H1 (cell line): ENCODE data around the gene LCN6. TPM values are rescaled to one million over a fixed set of nuclear protein-coding genes. Genes with fewer than 3 reads are reported as not detected.

Source experiments
- CEBPB ChIP-seq: IDR thresholded peaks from 2 replicates; pipeline ENCODE4 v1.6.1; 2012; ENCODE audit warnings: low read depth, low read length
- CHD2 ChIP-seq: IDR thresholded peaks from 2 replicates; pipeline ENCODE4 v1.6.1; 2012; ENCODE audit warnings: low read length, improper control_type of control experiment
- CREB1 ChIP-seq: IDR thresholded peaks from 2 replicates; pipeline ENCODE4 v1.6.1; 2012; ENCODE audit warnings: inconsistent platforms
- GABPA ChIP-seq: IDR thresholded peaks from 2 replicates; pipeline ENCODE4 v1.6.1; 2011; ENCODE audit warnings: mild to moderate bottlenecking, low read length, moderate library complexity, borderline replicate concordance; ENCODE audit not compliant: insufficient read depth
- GTF2F1 ChIP-seq: IDR thresholded peaks from 2 replicates; pipeline ENCODE4 v1.6.1; 2012; ENCODE audit warnings: low read depth, low read length, improper control_type of control experiment, borderline replicate concordance
- JUN ChIP-seq: IDR thresholded peaks from 2 replicates; pipeline ENCODE4 v1.6.1; 2011; ENCODE audit warnings: low read depth, mild to moderate bottlenecking, improper control_type of control experiment, low read length
- JUND ChIP-seq: IDR thresholded peaks from 2 replicates; pipeline ENCODE4 v1.6.1; 2011; ENCODE audit warnings: mild to moderate bottlenecking, improper control_type of control experiment, low read length
- PHF8 ChIP-seq: fragments of 200-600 bp; sonication (generic); conservative IDR thresholded peaks from 2 replicates; pipeline ENCODE4 v1.7.1; 2012; ENCODE audit warnings: low read depth, mild to moderate bottlenecking, inconsistent platforms, low read length, moderate library complexity
- POLR2A ChIP-seq, 2 experiments: IDR thresholded peaks; 1 replicate in 1 of 2; 2 replicates in 1 of 2; pipeline ENCODE4 v1.6.1; 2011; ENCODE audit warnings: low read depth in 2 of 2, low read length in 2 of 2, mild to moderate bottlenecking in 2 of 2; ENCODE audit errors: control extremely low read depth in 1 of 2
- RAD21 ChIP-seq, 2 experiments: IDR thresholded peaks in 1 of 2; conservative IDR thresholded peaks in 1 of 2; 2 replicates each; pipeline ENCODE4 v1.6.1; 2011; ENCODE audit warnings: low read depth in 2 of 2, low read length in 2 of 2, improper control_type of control experiment in 1 of 2, inconsistent platforms in 1 of 2, mild to moderate bottlenecking in 1 of 2, moderate library complexity in 1 of 2
- RBBP5 ChIP-seq: IDR thresholded peaks from 2 replicates; pipeline ENCODE4 v1.7.1; 2012; ENCODE audit warnings: low read depth, mild to moderate bottlenecking, inconsistent platforms, low read length, moderate library complexity, borderline replicate concordance
- SIX5 ChIP-seq: IDR thresholded peaks from 2 replicates; pipeline ENCODE4 v1.6.1; 2011; ENCODE audit warnings: mild to moderate bottlenecking, low read depth, low read length
- SP1 ChIP-seq: IDR thresholded peaks from 2 replicates; pipeline ENCODE4 v1.6.1; 2011; ENCODE audit warnings: low read depth, low read length
- SP2 ChIP-seq: IDR thresholded peaks from 2 replicates; pipeline ENCODE4 v1.6.1; 2012; ENCODE audit warnings: mild to moderate bottlenecking, low read length, inconsistent platforms
- TAF7 ChIP-seq: optimal IDR thresholded peaks from 2 replicates; pipeline ENCODE3; 2011; ENCODE audit warnings: low read depth, mild to moderate bottlenecking, inconsistent platforms, low read length, moderate library complexity, borderline replicate concordance
- TCF12 ChIP-seq: IDR thresholded peaks from 2 replicates; pipeline ENCODE4 v1.6.1; 2011; ENCODE audit warnings: low read depth, mild to moderate bottlenecking, low read length
- polyA plus RNA-seq, 7 experiments: library from polyadenylated mRNA; depleted of rRNA in 3 of 7; stranded (reverse) in 5 of 7; unstranded in 2 of 7; fragments of >200 nt in 5 of 7; fragments of 200-250 nt in 2 of 7; gene quantifications; 1 replicate in 5 of 7; 2 replicates in 1 of 7; 4 replicates in 1 of 7; pipeline versions ENCODE4 v1.2.1 to v1.2.3, GENCODE V29; 2011 to 2013; ENCODE audit warnings: missing spikeins in 2 of 7, mixed read lengths in 2 of 7
- total RNA-seq: library from RNA; stranded (reverse); fragmentation: NEBNext Ultra II Directional; extraction: Animal tissue kit (Norgen Biotek cat#: 25700); gene quantifications from 2 replicates; pipeline ENCODE4 v1.2.1, GENCODE V29; 2021
- TF ChIP-seq, protein P1 (sequence below): IDR thresholded peaks from 2 replicates; pipeline ENCODE4 v1.6.1; 2011; ENCODE audit warnings: low read length, improper control_type of control experiment

Gene LCN6
- total and polyA plus RNA-seq, 2 of the 8 experiments (the other 6 are each of a cell fraction or from before 2014, with no cell fraction given) = not detected

DNA sequence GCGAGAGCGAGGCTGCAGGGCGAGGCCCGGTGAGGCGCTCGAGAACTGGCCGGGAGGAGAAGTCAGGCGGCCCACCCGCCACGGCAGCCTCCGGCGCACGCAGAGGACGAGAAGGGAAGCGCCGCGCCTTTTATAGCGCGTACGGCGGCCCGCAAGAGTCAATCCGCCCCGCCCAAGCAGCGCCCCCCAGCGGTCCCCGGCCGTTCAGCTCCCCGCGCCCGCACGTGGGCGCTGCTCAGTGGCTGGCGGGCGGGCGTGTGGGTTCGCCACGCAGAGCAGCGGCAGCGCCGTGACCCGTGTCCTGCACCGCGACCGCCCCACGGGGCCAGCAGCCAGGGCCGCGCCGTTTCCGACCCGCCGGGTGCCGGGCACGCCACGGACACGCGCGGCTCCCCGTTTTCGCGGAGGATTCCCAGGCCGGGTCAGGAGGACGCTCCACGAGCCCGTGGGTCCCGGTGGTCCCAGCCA, 20.2 kb downstream of the LCN6 start (continued):
- TF ChIP-seq CHD2 (0 out of 2 replicates have a peak, but pooled peaks have one; percentile 37), SP2 (no peak), CREB1 (peak; percentile 93), RAD21 (IDR thresholded peaks at IDR 0.05 in 1 of 2, conservative IDR thresholded peaks at IDR 0.05 in 1 of 2; ENCODE audit: low read depth in 2 of 2, low read length in 2 of 2) (0 out of 4 replicates have a peak, but pooled peaks of 1 of the 2 experiments have one; percentile 10), PHF8 (peak; percentile 97), TAF7 (peak; percentile 96), TCF12 (0 out of 2 replicates have a peak, but pooled peaks have one; percentile 35), RBBP5 (0 out of 2 replicates have a peak, but pooled peaks have one; percentile 21), CEBPB (no peak; the same call in 1 of the 2 replicates), JUN (no peak), JUND (no peak), GTF2F1 (peak; percentile 92), SIX5 (no peak), POLR2A (IDR thresholded peaks at IDR 0.05; ENCODE audit: control extremely low read depth in 1 of 2, low read depth in 2 of 2, low read length in 2 of 2) (peak in 1 of 2 experiments; percentile 99; a peak in 2 of 3 replicates), SP1 (peak; percentile 63; the same call in 1 of the 2 replicates), GABPA (no peak)
- TF ChIP-seq, protein P1, sequence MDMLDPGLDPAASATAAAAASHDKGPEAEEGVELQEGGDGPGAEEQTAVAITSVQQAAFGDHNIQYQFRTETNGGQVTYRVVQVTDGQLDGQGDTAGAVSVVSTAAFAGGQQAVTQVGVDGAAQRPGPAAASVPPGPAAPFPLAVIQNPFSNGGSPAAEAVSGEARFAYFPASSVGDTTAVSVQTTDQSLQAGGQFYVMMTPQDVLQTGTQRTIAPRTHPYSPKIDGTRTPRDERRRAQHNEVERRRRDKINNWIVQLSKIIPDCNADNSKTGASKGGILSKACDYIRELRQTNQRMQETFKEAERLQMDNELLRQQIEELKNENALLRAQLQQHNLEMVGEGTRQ = peak; percentile 29; the same call in 1 of the 2 replicates
